Endothelial cell of umbilical vein (primary cell): ENCODE data around the gene RNF213.
"Not testable (repeated sequence)": the region's sequence is repeated elsewhere in the genome, so short reads cannot be mapped to it uniquely, and the experiment has no call there.

ENCODE experiments used
- CTCF ChIP-seq, 2 donors: IDR thresholded peaks; 1 replicate in 1 of 2; 2 replicates in 1 of 2; pipeline ENCODE4 v1.5.1; 2011; ENCODE audit warnings: low read length in 2 of 2, mild to moderate bottlenecking in 2 of 2, moderate library complexity in 2 of 2, control low read depth in 1 of 2, inconsistent platforms in 1 of 2, low read depth in 1 of 2; ENCODE audit not compliant: insufficient read depth in 1 of 2; ENCODE audit errors: extremely low read depth in 1 of 2
- EZH2 ChIP-seq: IDR thresholded peaks from 2 replicates; pipeline ENCODE4 v1.6.1; 2012; ENCODE audit warnings: borderline replicate concordance, low read depth, mild to moderate bottlenecking, moderate library complexity, low read length, inconsistent platforms; ENCODE audit not compliant: severe bottlenecking
- GATA2 ChIP-seq: IDR thresholded peaks from 2 replicates; pipeline ENCODE4 v1.7.0; 2011; ENCODE audit warnings: low read depth, mild to moderate bottlenecking, moderate library complexity, mixed read lengths, low read length; ENCODE audit not compliant: insufficient read length, insufficient read depth
- MYC ChIP-seq: IDR thresholded peaks from one replicate; pipeline ENCODE4 v1.6.1; 2011; ENCODE audit warnings: mild to moderate bottlenecking, low read depth, low read length
- POLR2A ChIP-seq: IDR thresholded peaks from 2 replicates; pipeline ENCODE4 v1.6.1; 2012; ENCODE audit warnings: low read depth, mild to moderate bottlenecking, control low read depth, low read length
- POLR2AphosphoS5 ChIP-seq: IDR thresholded peaks from 2 replicates; pipeline ENCODE4 v1.6.1; 2012; ENCODE audit warnings: low read depth, mild to moderate bottlenecking, control low read depth, low read length, moderate library complexity; ENCODE audit not compliant: insufficient read depth
- TF ChIP-seq, protein P1 (sequence below): IDR thresholded peaks from 2 replicates; pipeline ENCODE4 v1.6.1; 2011; ENCODE audit not compliant: insufficient read depth, insufficient read length

DNA sequence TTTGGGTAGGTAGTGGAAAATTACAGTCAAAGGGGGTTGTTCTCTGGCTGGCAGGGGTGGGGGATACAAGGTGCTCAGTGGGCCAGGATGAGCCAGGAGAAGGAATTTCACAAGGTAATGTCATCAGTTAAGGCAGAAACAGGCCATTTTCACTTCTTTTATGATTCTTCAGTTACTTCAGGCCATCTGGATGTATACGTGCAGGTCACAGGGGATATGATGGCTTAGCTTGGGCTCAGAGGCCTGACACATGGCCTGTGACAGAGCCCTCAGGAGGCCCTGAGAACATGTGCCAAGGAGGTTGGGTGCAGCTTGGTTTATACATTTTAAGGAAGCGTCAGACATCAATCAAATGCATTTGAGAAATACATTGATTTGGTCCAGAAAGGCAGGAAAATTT lies 2.4 kb upstream of the RNF213 start:
- TF ChIP-seq CTCF (IDR thresholded peaks at IDR 0.05; ENCODE audit: extremely low read depth in 1 of 2, insufficient read depth in 1 of 2, low read depth in 1 of 2, low read length in 2 of 2); POLR2A; POLR2AphosphoS5; MYC; EZH2; GATA2: not testable (repeated sequence)
- TF ChIP-seq, protein P1, sequence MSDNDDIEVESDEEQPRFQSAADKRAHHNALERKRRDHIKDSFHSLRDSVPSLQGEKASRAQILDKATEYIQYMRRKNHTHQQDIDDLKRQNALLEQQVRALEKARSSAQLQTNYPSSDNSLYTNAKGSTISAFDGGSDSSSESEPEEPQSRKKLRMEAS = not testable (repeated sequence)
